Fibroblast of villous mesenchyme (primary cell): ENCODE results near the gene ABCF3. TPM values are rescaled to one million over a fixed set of nuclear protein-coding genes. Genes with fewer than 3 reads are reported as not detected.

ENCODE experiments used
- DNase-seq: peaks from one replicate; pipeline ENCODE4 v3.0.0-alpha.2; 2010; ENCODE audit warnings: low read depth
- H3K4me3 ChIP-seq: 2 replicates; pipeline ENCODE4 v1.5.1; 2011; ENCODE audit warnings: low read depth, mild to moderate bottlenecking, low read length
- total RNA-seq: library from RNA; depleted of rRNA; stranded (reverse); fragments of >200 nt; gene quantifications from 2 replicates; pipeline ENCODE4 v1.2.3, GENCODE V29; 2012
- TF ChIP-seq, protein P1 (sequence below): IDR thresholded peaks from 2 replicates; pipeline ENCODE4 v1.5.1; 2012; ENCODE audit warnings: low read depth, mild to moderate bottlenecking, low read length; ENCODE audit not compliant: insufficient read depth

The ABCF3 gene
- total RNA-seq, 1 donor: 51.0 TPM

DNA sequence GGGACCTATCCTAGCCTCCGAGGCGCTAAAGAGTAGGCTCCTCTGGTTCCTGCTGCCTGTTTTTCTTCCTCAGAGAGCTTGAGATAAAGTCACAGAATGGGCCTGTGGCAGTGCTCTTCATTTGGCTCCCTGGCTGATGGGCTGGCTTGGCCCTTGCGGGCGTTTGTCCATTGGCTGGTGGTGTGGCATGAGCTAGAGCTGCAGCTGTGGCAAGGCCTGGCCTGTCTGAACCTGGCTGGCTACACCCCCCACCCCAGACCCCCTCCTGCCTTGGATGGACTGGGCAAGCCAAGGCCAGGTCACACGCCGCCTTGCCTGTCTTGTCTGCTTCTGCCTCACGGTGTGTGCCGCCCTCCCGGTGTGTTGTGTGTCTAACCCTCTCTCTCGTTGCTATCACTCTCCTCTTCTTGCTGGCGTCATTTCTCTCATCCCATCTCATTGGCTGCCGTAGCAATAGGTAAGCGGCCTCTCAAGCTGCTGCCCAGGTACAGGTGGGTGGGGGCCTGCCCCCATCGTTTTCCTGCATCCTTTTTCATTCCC, 8.2 kb upstream of the ABCF3 start:
- TF ChIP-seq, protein P1, sequence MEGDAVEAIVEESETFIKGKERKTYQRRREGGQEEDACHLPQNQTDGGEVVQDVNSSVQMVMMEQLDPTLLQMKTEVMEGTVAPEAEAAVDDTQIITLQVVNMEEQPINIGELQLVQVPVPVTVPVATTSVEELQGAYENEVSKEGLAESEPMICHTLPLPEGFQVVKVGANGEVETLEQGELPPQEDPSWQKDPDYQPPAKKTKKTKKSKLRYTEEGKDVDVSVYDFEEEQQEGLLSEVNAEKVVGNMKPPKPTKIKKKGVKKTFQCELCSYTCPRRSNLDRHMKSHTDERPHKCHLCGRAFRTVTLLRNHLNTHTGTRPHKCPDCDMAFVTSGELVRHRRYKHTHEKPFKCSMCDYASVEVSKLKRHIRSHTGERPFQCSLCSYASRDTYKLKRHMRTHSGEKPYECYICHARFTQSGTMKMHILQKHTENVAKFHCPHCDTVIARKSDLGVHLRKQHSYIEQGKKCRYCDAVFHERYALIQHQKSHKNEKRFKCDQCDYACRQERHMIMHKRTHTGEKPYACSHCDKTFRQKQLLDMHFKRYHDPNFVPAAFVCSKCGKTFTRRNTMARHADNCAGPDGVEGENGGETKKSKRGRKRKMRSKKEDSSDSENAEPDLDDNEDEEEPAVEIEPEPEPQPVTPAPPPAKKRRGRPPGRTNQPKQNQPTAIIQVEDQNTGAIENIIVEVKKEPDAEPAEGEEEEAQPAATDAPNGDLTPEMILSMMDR: no peak
- DNase-seq: no peak
- H3K4me3 ChIP-seq: peak overlapping the region; percentile 90

DNA sequence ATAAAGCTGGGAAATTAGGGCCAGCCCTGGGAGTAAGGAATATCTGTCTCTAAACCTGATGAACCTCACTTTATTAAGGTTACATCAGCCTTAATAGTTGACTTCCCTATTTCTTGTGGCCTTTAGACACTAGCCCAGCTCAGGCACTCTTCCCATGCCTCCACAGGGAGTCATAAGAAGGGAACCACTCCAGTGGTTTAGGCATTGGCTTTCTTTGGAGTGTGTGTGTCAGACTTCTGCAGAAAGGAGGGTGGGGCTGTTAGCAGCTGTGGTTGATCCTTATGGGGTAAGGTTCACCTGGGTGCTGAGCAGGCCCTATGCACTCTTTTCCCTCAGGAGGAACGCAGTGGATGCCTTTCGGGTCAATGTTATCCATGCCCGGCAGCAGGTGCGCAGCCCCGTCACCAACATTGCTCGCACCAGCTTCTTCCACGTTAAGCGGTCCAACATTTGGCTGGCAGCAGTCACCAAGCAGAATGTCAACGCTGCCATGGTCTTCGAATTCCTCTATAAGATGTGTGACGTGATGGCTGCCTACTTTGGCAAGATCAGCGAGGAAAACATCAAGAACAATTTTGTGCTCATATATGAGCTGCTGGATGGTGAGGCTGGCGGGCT, 7.4 kb upstream of the ABCF3 start:
- TF ChIP-seq, protein P1: no peak
- DNase-seq: no peak
- no peak overlapping the region for H3K4me3 ChIP-seq

DNA sequence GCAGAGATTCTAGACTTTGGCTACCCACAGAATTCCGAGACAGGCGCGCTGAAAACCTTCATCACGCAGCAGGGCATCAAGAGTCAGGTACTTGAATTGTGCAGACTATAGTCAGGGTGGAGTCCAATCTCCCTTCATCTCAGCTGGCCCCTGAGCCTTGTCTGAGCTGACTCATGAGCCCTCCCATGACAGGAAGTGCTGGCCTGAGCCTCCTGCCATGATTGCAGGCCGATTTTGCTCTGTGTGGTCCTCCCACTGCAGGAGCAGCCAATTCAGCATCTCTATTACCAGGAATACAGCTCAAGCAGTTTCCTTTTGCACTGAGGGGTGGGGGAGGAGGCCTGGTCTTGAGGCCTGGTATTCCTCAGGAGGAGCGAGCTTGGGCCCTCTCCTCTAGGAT, 5.8 kb upstream of the ABCF3 start:
- TF ChIP-seq, protein P1: no peak
- DNase-seq: peak; percentile 35
- H3K4me3 ChIP-seq: no peak overlapping the region

DNA sequence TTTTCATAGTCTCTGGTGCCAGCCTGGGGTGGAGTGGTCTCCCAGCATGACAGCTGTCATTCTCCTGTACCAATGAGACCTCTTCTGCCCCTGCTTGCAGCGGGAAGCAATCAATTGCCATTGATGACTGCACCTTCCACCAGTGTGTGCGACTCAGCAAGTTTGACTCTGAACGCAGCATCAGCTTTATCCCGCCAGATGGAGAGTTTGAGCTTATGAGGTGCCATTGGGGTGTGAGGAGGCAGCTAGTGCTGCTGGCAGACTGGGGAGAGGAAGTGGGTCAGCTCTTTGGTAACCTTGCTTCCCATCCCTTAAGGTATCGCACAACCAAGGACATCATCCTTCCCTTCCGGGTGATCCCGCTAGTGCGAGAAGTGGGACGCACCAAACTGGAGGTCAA, 4.4 kb upstream of the ABCF3 start:
- DNase-seq: no peak
- TF ChIP-seq, protein P1: no peak

DNA sequence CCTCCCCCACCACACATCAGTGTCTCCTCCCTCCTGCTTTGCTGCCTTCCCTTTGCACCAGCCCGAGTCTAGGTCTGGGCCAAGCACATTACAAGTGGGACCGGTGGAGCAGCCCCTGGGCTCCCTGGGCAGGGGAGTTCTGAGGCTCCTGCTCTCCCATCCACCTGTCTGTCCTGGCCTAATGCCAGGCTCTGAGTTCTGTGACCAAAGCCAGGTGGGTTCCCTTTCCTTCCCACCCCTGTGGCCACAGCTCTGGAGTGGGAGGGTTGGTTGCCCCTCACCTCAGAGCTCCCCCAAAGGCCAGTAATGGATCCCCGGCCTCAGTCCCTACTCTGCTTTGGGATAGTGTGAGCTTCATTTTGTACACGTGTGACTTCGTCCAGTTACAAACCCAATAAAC, 2.3 kb upstream of the ABCF3 start:
- DNase-seq: no peak
- no peak overlapping the region for H3K4me3 ChIP-seq
- TF ChIP-seq, protein P1: no peak

More for the DNA sequence above, 4.4 kb upstream of the ABCF3 start:
- H3K4me3 ChIP-seq: no peak overlapping the region

DNA sequence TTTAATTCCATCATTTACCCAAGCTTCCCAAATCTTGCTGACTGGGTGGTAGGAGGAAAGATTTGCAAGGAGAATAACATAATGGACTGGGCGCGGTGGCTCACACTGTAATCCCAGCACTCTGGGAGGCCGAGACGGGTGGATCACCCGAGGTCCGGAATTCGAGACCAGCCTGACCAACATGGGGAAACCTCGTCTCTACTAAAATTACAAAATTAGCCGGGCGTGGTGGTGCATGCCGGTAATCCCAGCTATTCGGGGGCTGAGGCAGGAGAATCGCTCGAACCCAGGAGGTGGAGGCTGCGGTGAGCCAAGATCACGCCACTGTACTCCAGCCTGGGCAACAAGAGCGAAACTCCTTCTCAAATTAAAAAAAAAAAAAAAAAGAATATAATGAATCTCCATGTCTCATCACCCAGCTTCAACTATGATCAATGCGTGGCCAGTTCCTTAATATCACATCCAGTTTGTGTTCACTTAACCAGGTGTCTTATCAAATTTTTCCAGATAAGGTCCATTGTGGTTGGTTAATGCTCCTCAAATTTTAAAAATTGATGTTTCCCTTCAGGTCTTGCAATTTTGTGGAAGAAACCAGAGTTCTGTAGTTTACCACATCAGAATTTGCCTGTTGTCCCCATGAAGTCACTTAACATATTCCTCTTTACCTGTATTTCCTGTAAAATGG, 1.3 kb upstream of the ABCF3 start:
- no peak overlapping the region for H3K4me3 ChIP-seq
- DNase-seq: no peak
- TF ChIP-seq, protein P1: no peak
